Body of pancreas (tissue), 4 donors: ENCODE results near the gene ATP9B.

Experiments used
- POLR2A ChIP-seq, 3 donors: fragments of 450-650 bp; IDR thresholded peaks; one replicate each; pipeline ENCODE4 v1.6.1; 2016; ENCODE audit warnings: antibody characterized with exemption in 3 of 3, mild to moderate bottlenecking in 2 of 3
- TF ChIP-seq, protein P1 (sequence below), 7 experiments: fragments of 450-650 bp in 4 of 7; fragments of 200-600 bp in 3 of 7; sonication (generic) in 3 of 7; IDR thresholded peaks; one replicate each; pipeline ENCODE4 v1.5.1; 2016 to 2019; ENCODE audit warnings: antibody characterized with exemption in 7 of 7

- TF ChIP-seq, protein P1, sequence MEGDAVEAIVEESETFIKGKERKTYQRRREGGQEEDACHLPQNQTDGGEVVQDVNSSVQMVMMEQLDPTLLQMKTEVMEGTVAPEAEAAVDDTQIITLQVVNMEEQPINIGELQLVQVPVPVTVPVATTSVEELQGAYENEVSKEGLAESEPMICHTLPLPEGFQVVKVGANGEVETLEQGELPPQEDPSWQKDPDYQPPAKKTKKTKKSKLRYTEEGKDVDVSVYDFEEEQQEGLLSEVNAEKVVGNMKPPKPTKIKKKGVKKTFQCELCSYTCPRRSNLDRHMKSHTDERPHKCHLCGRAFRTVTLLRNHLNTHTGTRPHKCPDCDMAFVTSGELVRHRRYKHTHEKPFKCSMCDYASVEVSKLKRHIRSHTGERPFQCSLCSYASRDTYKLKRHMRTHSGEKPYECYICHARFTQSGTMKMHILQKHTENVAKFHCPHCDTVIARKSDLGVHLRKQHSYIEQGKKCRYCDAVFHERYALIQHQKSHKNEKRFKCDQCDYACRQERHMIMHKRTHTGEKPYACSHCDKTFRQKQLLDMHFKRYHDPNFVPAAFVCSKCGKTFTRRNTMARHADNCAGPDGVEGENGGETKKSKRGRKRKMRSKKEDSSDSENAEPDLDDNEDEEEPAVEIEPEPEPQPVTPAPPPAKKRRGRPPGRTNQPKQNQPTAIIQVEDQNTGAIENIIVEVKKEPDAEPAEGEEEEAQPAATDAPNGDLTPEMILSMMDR (IDR thresholded peaks at IDR 0.05): no peak
- no peak for TF ChIP-seq POLR2A (IDR thresholded peaks at IDR 0.05)
Measured at GRCh38 chr18:79315596-79315995, 246.4 kb downstream of the ATP9B start.
